K562 (cell line): Measurements from ENCODE around the gene RNF144A. TPM values are rescaled to one million over a fixed set of nuclear protein-coding genes. Genes with fewer than 3 reads are reported as not detected.

Source experiments
- CBX5 ChIP-seq: IDR thresholded peaks from 2 replicates; pipeline ENCODE4 v1.6.1; 2014; ENCODE audit warnings: low read depth, borderline replicate concordance
- E2F6 ChIP-seq, 2 experiments: IDR thresholded peaks; 2 replicates each; pipeline ENCODE4 v1.6.1; 2011; ENCODE audit warnings: borderline replicate concordance in 1 of 2, control low read depth in 1 of 2, low read depth in 1 of 2, low read length in 1 of 2, mild to moderate bottlenecking in 1 of 2, mixed read lengths in 1 of 2, moderate library complexity in 1 of 2; ENCODE audit not compliant: insufficient read depth in 1 of 2, insufficient read length in 1 of 2, poor library complexity in 1 of 2, severe bottlenecking in 1 of 2; ENCODE audit errors: extremely low read depth in 1 of 2
- E2F8 ChIP-seq: fragments of 450-650 bp; IDR thresholded peaks from 2 replicates; pipeline ENCODE4 v1.7.1; 2018; ENCODE audit warnings: mild to moderate bottlenecking, low read depth; ENCODE audit not compliant: partially characterized antibody
- ESRRA ChIP-seq: fragments of 450-650 bp; IDR thresholded peaks from 2 replicates; pipeline ENCODE4 v1.6.1; 2014; ENCODE audit warnings: low read depth, mild to moderate bottlenecking, moderate library complexity, borderline replicate concordance
- ETV6 ChIP-seq, 3 experiments: fragments of 150-350 bp in 1 of 3; sonication (generic) in 1 of 3; formaldehyde crosslinking in 1 of 3; IDR thresholded peaks; 2 replicates each; pipeline versions ENCODE4 v1.6.1 to v1.8.0; 2014 to 2022; ENCODE audit warnings: borderline replicate concordance in 2 of 3, low read depth in 2 of 3, antibody characterized with exemption in 1 of 3, low read length in 1 of 3, mild to moderate bottlenecking in 1 of 3, missing genetic modification reagents in 1 of 3
- GABPB1 ChIP-seq: sonication (generic); formaldehyde crosslinking; IDR thresholded peaks from 2 replicates; pipeline ENCODE4 v1.8.0; 2022; ENCODE audit warnings: mild to moderate bottlenecking, missing genetic modification reagents
- KDM4B ChIP-seq, 2 experiments: fragments of 450-650 bp in 1 of 2; sonication (generic) in 1 of 2; IDR thresholded peaks; 2 replicates each; pipeline ENCODE4 v1.6.1; 2016 to 2017; ENCODE audit warnings: borderline replicate concordance in 2 of 2, antibody characterized with exemption in 1 of 2, low read depth in 1 of 2, mild to moderate bottlenecking in 1 of 2
- MECOM ChIP-seq: fragments of 250-450 bp; sonication (Bioruptor Pico); IDR thresholded peaks from 2 replicates; pipeline ENCODE4 v1.8.0; 2022; ENCODE audit warnings: inconsistent platforms
- SMARCA4 ChIP-seq: fragments of 450-650 bp; IDR thresholded peaks from 2 replicates; pipeline ENCODE4 v1.6.1; 2016
- SMC3 ChIP-seq: conservative IDR thresholded peaks from 2 replicates; pipeline ENCODE4 v1.6.1; 2011; ENCODE audit warnings: low read depth, low read length, improper control_type of control experiment; ENCODE audit not compliant: insufficient read depth
- TFAP4 ChIP-seq: sonication (generic); formaldehyde crosslinking; IDR thresholded peaks from 2 replicates; pipeline ENCODE4 v1.8.0; 2022; ENCODE audit warnings: missing genetic modification reagents, mild to moderate bottlenecking, moderate library complexity, borderline replicate concordance
- TRIM25 ChIP-seq: fragments of 450-650 bp; IDR thresholded peaks from 2 replicates; pipeline ENCODE4 v1.7.0; 2016; ENCODE audit warnings: borderline replicate concordance
- ZBTB1 ChIP-seq: sonication (generic); formaldehyde crosslinking; IDR thresholded peaks from 2 replicates; pipeline ENCODE4 v1.8.1; 2023; ENCODE audit warnings: missing genetic modification reagents, low read depth, mild to moderate bottlenecking, borderline replicate concordance
- ZBTB5 ChIP-seq: fragments of 450-650 bp; IDR thresholded peaks from 2 replicates; pipeline ENCODE4 v1.6.1; 2017; ENCODE audit warnings: antibody characterized with exemption
- ZNF175 ChIP-seq: fragments of 200-800 bp; sonication (Bioruptor generic); IDR thresholded peaks from 2 replicates; pipeline ENCODE4 v1.6.1; 2016; ENCODE audit warnings: low read depth, mild to moderate bottlenecking, missing genetic modification characterization, missing compliant biosample characterization
- polyA plus RNA-seq, 8 experiments: library from polyadenylated mRNA; depleted of rRNA in 4 of 8; stranded (reverse) in 5 of 8; unstranded in 3 of 8; fragments of >200 nt; fragmentation: Nextera tagmentation in 2 of 8; fragmentation: Illumina TruSeq in 1 of 8; extraction: Ambion mirVana in 2 of 8; extraction: Trizol in 1 of 8; gene quantifications; 2 replicates each; pipeline versions ENCODE4 v1.2.1 to v1.2.3, GENCODE V29; 2011 to 2014; ENCODE audit warnings: inconsistent platforms in 1 of 8, missing spikeins in 1 of 8
- total RNA-seq, 7 experiments: library from RNA; depleted of rRNA in 6 of 7; stranded (reverse); fragments of >200 nt in 6 of 7; fragmentation: Illumina TruSeq in 2 of 7; extraction: Trizol in 2 of 7; gene quantifications; 2 replicates each; pipeline versions ENCODE4 v1.2.1 to v1.2.3, GENCODE V29; 2011 to 2021; ENCODE audit warnings: low replicate concordance in 1 of 7

RNF144A gene
- total and polyA plus RNA-seq, 9 of the 15 experiments (the other 6 are each of a cell fraction or from before 2014, with no cell fraction given), result 0.96 to 11.3 (median 6.2) TPM

GRCh38 chr2:7007846-7008741 lies 90.9 kb downstream of the RNF144A start (continued):
- TF ChIP-seq ZBTB5 (no peak), TFAP4 (CRISPR knock-in tag) (peak; percentile 90), SMC3 (peak; percentile 28; the same call in 1 of the 2 replicates), CBX5 (no peak), ETV6 (IDR thresholded peaks at IDR 0.05; ENCODE audit: borderline replicate concordance in 1 of 2, low read depth in 2 of 2, low read length in 1 of 2) (peak in 1 of 2 experiments; percentile 57; a peak in 1 of 4 replicates), ETV6 (CRISPR knock-in tag; IDR thresholded peaks at IDR 0.05; ENCODE audit: borderline replicate concordance) (no peak), SMARCA4 (peak; percentile 74; the same call in 1 of the 2 replicates), KDM4B (IDR thresholded peaks at IDR 0.05; ENCODE audit: borderline replicate concordance in 2 of 2, low read depth in 1 of 2) (0 out of 4 replicates have a peak, but pooled peaks of 1 of the 2 experiments have one; percentile 74), E2F8 (no peak), ZNF175 (CRISPR knock-in tag) (peak; percentile 76; the same call in 1 of the 2 replicates), GABPB1 (peak; percentile 70), E2F6 (IDR thresholded peaks at IDR 0.05; ENCODE audit: borderline replicate concordance in 1 of 2, extremely low read depth in 1 of 2, insufficient read depth in 1 of 2, insufficient read length in 1 of 2, low read depth in 1 of 2, low read length in 1 of 2, poor library complexity in 1 of 2, severe bottlenecking in 1 of 2) (peak; percentile 29 to 44), TRIM25 (no peak), ZBTB1 (CRISPR knock-in tag) (peak; percentile 67), MECOM (CRISPR knock-in tag) (peak; percentile 76), ESRRA (peak; percentile 89; the same call in 1 of the 2 replicates)
